CD4-positive, CD25-positive, alpha-beta regulatory T cell (primary cell): Measurements from ENCODE around the gene RAB44. TPM values are rescaled to one million over a fixed set of nuclear protein-coding genes. Genes with fewer than 3 reads are reported as not detected.
A peak's percentile ranks its signal among the peaks of the same experiment; 100 is the strongest.

Source experiments
- ATAC-seq, 2 donors: fragments of 150-1000 bp; cut with Tn5 transposase; one replicate each; pipeline ENCODE4 v1.10.0; 2021; ENCODE audit warnings: low read depth in 2 of 2, moderate number of reproducible peaks in 2 of 2, moderate library complexity in 1 of 2
- DNase-seq, 3 donors: peaks; one replicate each; pipeline versions ENCODE4 v3.0.0 to v3.0.0-alpha.2; 2012 to 2022; ENCODE audit warnings: mixed read lengths in 1 of 3
- H3K27ac ChIP-seq: one replicate; pipeline ENCODE4 v1.7.0; 2013; ENCODE audit warnings: mild to moderate bottlenecking, low read length; ENCODE audit not compliant: insufficient read depth, poor library complexity, severe bottlenecking
- H3K27me3 ChIP-seq: one replicate; pipeline ENCODE4 v1.7.0; 2013; ENCODE audit warnings: low read length; ENCODE audit not compliant: control insufficient read depth, insufficient read depth
- H3K36me3 ChIP-seq: one replicate; pipeline ENCODE4 v1.7.0; 2013; ENCODE audit warnings: mild to moderate bottlenecking, low read length, moderate library complexity; ENCODE audit not compliant: control insufficient read depth, insufficient read depth
- H3K4me1 ChIP-seq: 2 replicates; pipeline ENCODE4 v1.7.0; 2013; ENCODE audit warnings: mild to moderate bottlenecking, low read length; ENCODE audit not compliant: insufficient read depth, control insufficient read depth, poor library complexity, severe bottlenecking
- H3K4me3 ChIP-seq: one replicate; pipeline ENCODE4 v1.7.0; 2013; ENCODE audit warnings: low read depth, mild to moderate bottlenecking, low read length, moderate library complexity
- H3K9me3 ChIP-seq, 2 experiments: 1 replicate in 1 of 2; 2 replicates in 1 of 2; pipeline ENCODE4 v1.7.0; 2013; ENCODE audit warnings: low read length in 2 of 2, mild to moderate bottlenecking in 1 of 2, moderate library complexity in 1 of 2; ENCODE audit not compliant: control insufficient read depth in 2 of 2
- H3K27ac Mint-ChIP-seq, 3 donors: one replicate each; pipeline ENCODE4 v1.8.0; 2020 to 2022; ENCODE audit warnings: mild to moderate bottlenecking in 3 of 3, mixed read lengths in 3 of 3, moderate library complexity in 2 of 3
- H3K27me3 Mint-ChIP-seq: one replicate; pipeline ENCODE4 v1.8.0; 2022; ENCODE audit warnings: mild to moderate bottlenecking, mixed read lengths
- H3K36me3 Mint-ChIP-seq: one replicate; pipeline ENCODE4 v1.8.0; 2020; ENCODE audit warnings: mixed read lengths
- H3K4me1 Mint-ChIP-seq, 4 donors: one replicate each; pipeline ENCODE4 v1.8.0; 2020 to 2022; ENCODE audit warnings: mixed read lengths in 4 of 4, mild to moderate bottlenecking in 1 of 4
- H3K4me3 Mint-ChIP-seq, 4 donors: one replicate each; pipeline ENCODE4 v1.8.0; 2020 to 2022; ENCODE audit warnings: mild to moderate bottlenecking in 4 of 4, mixed read lengths in 4 of 4, moderate library complexity in 3 of 4
- H3K9me3 Mint-ChIP-seq, 7 donors: one replicate each; pipeline ENCODE4 v1.8.0; 2020 to 2022; ENCODE audit warnings: mixed read lengths in 7 of 7, mild to moderate bottlenecking in 3 of 7, moderate library complexity in 2 of 7
- polyA plus RNA-seq, 4 donors: library from polyadenylated mRNA; unstranded; fragments of 300-500 nt; fragmentation: Illumina TruSeq; gene quantifications; one replicate each; pipeline ENCODE4 v1.2.3, GENCODE V29; 2021
- total RNA-seq: library from RNA; stranded (reverse); gene quantifications from one replicate; pipeline ENCODE4 v1.2.3, GENCODE V29; 2022

Gene RAB44
- total and polyA plus RNA-seq, 5 donors from 2014 or later = 0.27 TPM; not detected in 4

GRCh38 chr6:36685926-36686667, 11.5 kb upstream of the RAB44 start:
- Histone ChIP-seq H3K4me1 (peaks cover 23% of the 10 kb centered on the region), H3K27ac (no peak overlapping the region)
- H3K36me3 Mint-ChIP-seq = no peaks in the 10 kb centered on the region

GRCh38 chr6:36686668-36687513, 10.7 kb upstream of the RAB44 start:
- Histone ChIP-seq H3K27me3 (no peaks in the 10 kb centered on the region), H3K9me3 (no peaks in the 10 kb centered on the region), H3K36me3 (peaks cover 7% of the 10 kb centered on the region), H3K27ac (no peak overlapping the region), H3K4me1 (peaks cover 22% of the 10 kb centered on the region), H3K4me3 (no peak overlapping the region)
- Mint-ChIP-seq H3K9me3 (no peaks in the 10 kb centered on the region), H3K27ac (peak overlapping the region in 1 of 3 donors; percentile 26), H3K27me3 (no peaks in the 10 kb centered on the region), H3K4me3 (no peak overlapping the region), H3K36me3 (no peaks in the 10 kb centered on the region), H3K4me1 (peaks cover 6 to 22% (median 11%) of the 10 kb centered on the region in 4 donors)
- no peak for DNase-seq
- no peak for ATAC-seq

More at GRCh38 chr6:36685926-36686667, 11.5 kb upstream of the RAB44 start:
- no peaks in the 10 kb centered on the region for H3K27me3 ChIP-seq
- no peaks in the 10 kb centered on the region for H3K9me3 Mint-ChIP-seq
- H3K4me3 ChIP-seq = no peak overlapping the region
- no peak overlapping the region for H3K4me3 Mint-ChIP-seq
- no peaks in the 10 kb centered on the region for H3K9me3 ChIP-seq
- DNase-seq (no peak), ATAC-seq (no peak)
- H3K27me3 Mint-ChIP-seq = no peaks in the 10 kb centered on the region
- peaks cover 4 to 19% (median 9%) of the 10 kb centered on the region in 4 donors for H3K4me1 Mint-ChIP-seq
- peak overlapping the region in 1 of 3 donors; percentile 26 for H3K27ac Mint-ChIP-seq
- H3K36me3 ChIP-seq = peaks cover 7% of the 10 kb centered on the region

- Mint-ChIP-seq H3K27ac (no peak overlapping the region), H3K27me3 (no peaks in the 10 kb centered on the region)
- H3K4me1 ChIP-seq = peaks cover 22% of the 10 kb centered on the region
Observed at GRCh38 chr6:36688063-36688738, 9.4 kb upstream of the RAB44 start.

GRCh38 chr6:36688739-36689075, 8.9 kb upstream of the RAB44 start:
- H3K4me1 Mint-ChIP-seq = peaks cover 8 to 25% (median 15%) of the 10 kb centered on the region in 4 donors
- DNase-seq (no peak), ATAC-seq (no peak)
- no peaks in the 10 kb centered on the region for H3K27me3 Mint-ChIP-seq
- no peak overlapping the region for H3K27ac Mint-ChIP-seq
- no peaks in the 10 kb centered on the region for H3K36me3 Mint-ChIP-seq
- Histone ChIP-seq H3K27ac (no peak overlapping the region), H3K27me3 (no peaks in the 10 kb centered on the region), H3K4me1 (peaks cover 19% of the 10 kb centered on the region), H3K36me3 (peaks cover 7% of the 10 kb centered on the region), H3K9me3 (no peaks in the 10 kb centered on the region), H3K4me3 (no peak overlapping the region)
- H3K9me3 Mint-ChIP-seq = no peaks in the 10 kb centered on the region
- H3K4me3 Mint-ChIP-seq = no peak overlapping the region

More at GRCh38 chr6:36688063-36688738, 9.4 kb upstream of the RAB44 start:
- no peak overlapping the region for H3K27ac ChIP-seq
- Mint-ChIP-seq H3K9me3 (no peaks in the 10 kb centered on the region), H3K4me1 (peaks cover 4 to 25% (median 13%) of the 10 kb centered on the region in 4 donors), H3K4me3 (no peak overlapping the region), H3K36me3 (no peaks in the 10 kb centered on the region)
- peaks cover 7% of the 10 kb centered on the region for H3K36me3 ChIP-seq
- no peak for DNase-seq
- H3K4me3 ChIP-seq = no peak overlapping the region
- H3K9me3 ChIP-seq = no peaks in the 10 kb centered on the region
- H3K27me3 ChIP-seq = no peaks in the 10 kb centered on the region
- ATAC-seq = no peak

- Histone ChIP-seq H3K36me3 (no peaks in the 10 kb centered on the region), H3K9me3 (no peaks in the 10 kb centered on the region), H3K27me3 (no peaks in the 10 kb centered on the region), H3K4me1 (peaks cover 19% of the 10 kb centered on the region), H3K27ac (no peak overlapping the region), H3K4me3 (no peak overlapping the region)
- Mint-ChIP-seq H3K4me3 (no peak overlapping the region), H3K27ac (peak overlapping the region in 1 of 3 donors; percentile 87), H3K9me3 (no peaks in the 10 kb centered on the region), H3K36me3 (no peaks in the 10 kb centered on the region), H3K4me1 (peaks cover 9 to 24% (median 20%) of the 10 kb centered on the region in 4 donors), H3K27me3 (no peaks in the 10 kb centered on the region)
- DNase-seq = no peak
- ATAC-seq = no peak
Observed at GRCh38 chr6:36691011-36691410, 6.6 kb upstream of the RAB44 start.

- Mint-ChIP-seq H3K9me3 (no peaks in the 10 kb centered on the region), H3K36me3 (no peaks in the 10 kb centered on the region), H3K4me1 (peaks cover 9 to 24% (median 20%) of the 10 kb centered on the region in 4 donors), H3K27me3 (no peaks in the 10 kb centered on the region), H3K4me3 (no peak overlapping the region), H3K27ac (peak overlapping the region in 2 of 3 donors; percentile 48 to 87)
- no peaks in the 10 kb centered on the region for H3K27me3 ChIP-seq
- no peak for ATAC-seq
- peaks cover 19% of the 10 kb centered on the region for H3K4me1 ChIP-seq
- DNase-seq = peak in 1 of 3 donors; percentile 27
- no peaks in the 10 kb centered on the region for H3K9me3 ChIP-seq
- no peaks in the 10 kb centered on the region for H3K36me3 ChIP-seq
- peak overlapping the region; percentile 44 for H3K27ac ChIP-seq
- no peak overlapping the region for H3K4me3 ChIP-seq
Observed at GRCh38 chr6:36691612-36692011, 6.0 kb upstream of the RAB44 start.

GRCh38 chr6:36692220-36692619, 5.4 kb upstream of the RAB44 start:
- peaks cover 19% of the 10 kb centered on the region for H3K4me1 ChIP-seq
- Mint-ChIP-seq H3K27ac (peak overlapping the region; percentile 73 to 87 (median 81)), H3K9me3 (no peaks in the 10 kb centered on the region), H3K36me3 (no peaks in the 10 kb centered on the region), H3K4me1 (peaks cover 9 to 24% (median 20%) of the 10 kb centered on the region in 4 donors), H3K4me3 (peak overlapping the region in 1 of 4 donors; percentile 50), H3K27me3 (no peaks in the 10 kb centered on the region)
- H3K27ac ChIP-seq = peak overlapping the region; percentile 44
- no peak overlapping the region for H3K4me3 ChIP-seq
- H3K36me3 ChIP-seq = no peaks in the 10 kb centered on the region
- DNase-seq = peak in 2 of 3 donors; percentile 34 to 93
- no peaks in the 10 kb centered on the region for H3K9me3 ChIP-seq
- ATAC-seq = peak; percentile 86 to 92
- no peaks in the 10 kb centered on the region for H3K27me3 ChIP-seq
